ENCODE data around the gene ZFPM1. TPM values are rescaled to one million over a fixed set of nuclear protein-coding genes. Genes with fewer than 3 reads are reported as not detected.

The ZFPM1 gene
- total RNA-seq, 1 donor from 2014 or later = 0.52 TPM

- Histone ChIP-seq H3K27ac (ENCODE audit: low read depth, low read length) (no peak overlapping the region), H3K27me3 (ENCODE audit: control insufficient read depth in 3 of 3, insufficient read depth in 3 of 3, low read length in 3 of 3) (peaks cover 0 to 13% (median 4%) of the 10 kb centered on the region in 3 donors), H3K36me3 (ENCODE audit: control insufficient read depth in 3 of 3, insufficient read depth in 3 of 3, low read length in 3 of 3) (no peaks in the 10 kb centered on the region)
Measured at GRCh38 chr16:88495268-88495772, 42.2 kb downstream of the ZFPM1 start.

GRCh38 chr16:88497561-88498462 lies 44.7 kb downstream of the ZFPM1 start:
- H3K4me3 ChIP-seq (ENCODE audit: low read length in 3 of 3) = no peak overlapping the region
- no peaks in the 10 kb centered on the region for H3K9me3 ChIP-seq (ENCODE audit: control insufficient read depth in 3 of 3, low read length in 3 of 3)
- H3K27me3 ChIP-seq (ENCODE audit: control insufficient read depth in 3 of 3, insufficient read depth in 3 of 3, low read length in 3 of 3) = peaks cover 0 to 14% (median 4%) of the 10 kb centered on the region in 3 donors
- H3K4me1 ChIP-seq (ENCODE audit: control insufficient read depth in 3 of 3, insufficient read depth in 3 of 3, low read length in 3 of 3) = peaks cover 0 to 5% (median 0%) of the 10 kb centered on the region in 3 donors
- no peak overlapping the region for H3K27ac ChIP-seq (ENCODE audit: low read depth, low read length)
- no peak overlapping the region for H3K9ac ChIP-seq (ENCODE audit: low read depth in 1 of 3, low read length in 3 of 3)
- no peaks in the 10 kb centered on the region for H3K36me3 ChIP-seq (ENCODE audit: control insufficient read depth in 3 of 3, insufficient read depth in 3 of 3, low read length in 3 of 3)

More at GRCh38 chr16:88495268-88495772, 42.2 kb downstream of the ZFPM1 start:
- H3K4me1 ChIP-seq (ENCODE audit: control insufficient read depth in 3 of 3, insufficient read depth in 3 of 3, low read length in 3 of 3) = peaks cover 0 to 2% (median 0%) of the 10 kb centered on the region in 3 donors
- H3K9ac ChIP-seq (ENCODE audit: low read depth in 1 of 3, low read length in 3 of 3) = no peak overlapping the region
- H3K4me3 ChIP-seq (ENCODE audit: low read length in 3 of 3) = no peak overlapping the region
- no peaks in the 10 kb centered on the region for H3K9me3 ChIP-seq (ENCODE audit: control insufficient read depth in 3 of 3, low read length in 3 of 3)

- peaks cover 0 to 14% (median 4%) of the 10 kb centered on the region in 3 donors for H3K27me3 ChIP-seq (ENCODE audit: control insufficient read depth in 3 of 3, insufficient read depth in 3 of 3, low read length in 3 of 3)
- H3K36me3 ChIP-seq (ENCODE audit: control insufficient read depth in 3 of 3, insufficient read depth in 3 of 3, low read length in 3 of 3) = no peaks in the 10 kb centered on the region
- no peak overlapping the region for H3K9ac ChIP-seq (ENCODE audit: low read depth in 1 of 3, low read length in 3 of 3)
- H3K27ac ChIP-seq (ENCODE audit: low read depth, low read length) = no peak overlapping the region
- peaks cover 0 to 5% (median 0%) of the 10 kb centered on the region in 3 donors for H3K4me1 ChIP-seq (ENCODE audit: control insufficient read depth in 3 of 3, insufficient read depth in 3 of 3, low read length in 3 of 3)
- no peak overlapping the region for H3K4me3 ChIP-seq (ENCODE audit: low read length in 3 of 3)
- H3K9me3 ChIP-seq (ENCODE audit: control insufficient read depth in 3 of 3, low read length in 3 of 3) = no peaks in the 10 kb centered on the region
Measured at GRCh38 chr16:88498576-88499208, 45.6 kb downstream of the ZFPM1 start.

GRCh38 chr16:88499292-88499691 lies 46.2 kb downstream of the ZFPM1 start:
- Histone ChIP-seq H3K27ac (ENCODE audit: low read depth, low read length) (no peak overlapping the region), H3K9me3 (ENCODE audit: control insufficient read depth in 3 of 3, low read length in 3 of 3) (no peaks in the 10 kb centered on the region), H3K4me1 (ENCODE audit: control insufficient read depth in 3 of 3, insufficient read depth in 3 of 3, low read length in 3 of 3) (peaks cover 0 to 5% (median 0%) of the 10 kb centered on the region in 3 donors), H3K36me3 (ENCODE audit: control insufficient read depth in 3 of 3, insufficient read depth in 3 of 3, low read length in 3 of 3) (no peaks in the 10 kb centered on the region), H3K9ac (ENCODE audit: low read depth in 1 of 3, low read length in 3 of 3) (no peak overlapping the region), H3K27me3 (ENCODE audit: control insufficient read depth in 3 of 3, insufficient read depth in 3 of 3, low read length in 3 of 3) (peaks cover 0 to 14% (median 4%) of the 10 kb centered on the region in 3 donors), H3K4me3 (ENCODE audit: low read length in 3 of 3) (no peak overlapping the region)

- peaks cover 0 to 5% (median 0%) of the 10 kb centered on the region in 3 donors for H3K4me1 ChIP-seq (ENCODE audit: control insufficient read depth in 3 of 3, insufficient read depth in 3 of 3, low read length in 3 of 3)
- H3K4me3 ChIP-seq (ENCODE audit: low read length in 3 of 3) = no peak overlapping the region
- H3K27ac ChIP-seq (ENCODE audit: low read depth, low read length) = no peak overlapping the region
- peaks cover 0 to 14% (median 4%) of the 10 kb centered on the region in 3 donors for H3K27me3 ChIP-seq (ENCODE audit: control insufficient read depth in 3 of 3, insufficient read depth in 3 of 3, low read length in 3 of 3)
- H3K36me3 ChIP-seq (ENCODE audit: control insufficient read depth in 3 of 3, insufficient read depth in 3 of 3, low read length in 3 of 3) = no peaks in the 10 kb centered on the region
- H3K9me3 ChIP-seq (ENCODE audit: control insufficient read depth in 3 of 3, low read length in 3 of 3) = no peaks in the 10 kb centered on the region
- H3K9ac ChIP-seq (ENCODE audit: low read depth in 1 of 3, low read length in 3 of 3) = no peak overlapping the region
Measured at GRCh38 chr16:88499836-88500251, 46.8 kb downstream of the ZFPM1 start.

GRCh38 chr16:88500255-88500661 lies 47.2 kb downstream of the ZFPM1 start:
- Histone ChIP-seq H3K4me3 (ENCODE audit: low read length in 3 of 3) (no peak overlapping the region), H3K36me3 (ENCODE audit: control insufficient read depth in 3 of 3, insufficient read depth in 3 of 3, low read length in 3 of 3) (no peaks in the 10 kb centered on the region), H3K27me3 (ENCODE audit: control insufficient read depth in 3 of 3, insufficient read depth in 3 of 3, low read length in 3 of 3) (peaks cover 0 to 14% (median 4%) of the 10 kb centered on the region in 3 donors), H3K27ac (ENCODE audit: low read depth, low read length) (no peak overlapping the region), H3K9me3 (ENCODE audit: control insufficient read depth in 3 of 3, low read length in 3 of 3) (no peaks in the 10 kb centered on the region), H3K9ac (ENCODE audit: low read depth in 1 of 3, low read length in 3 of 3) (no peak overlapping the region), H3K4me1 (ENCODE audit: control insufficient read depth in 3 of 3, insufficient read depth in 3 of 3, low read length in 3 of 3) (peaks cover 0 to 5% (median 0%) of the 10 kb centered on the region in 3 donors)

GRCh38 chr16:88502371-88502770 lies 49.3 kb downstream of the ZFPM1 start:
- Histone ChIP-seq H3K9ac (ENCODE audit: low read depth in 1 of 3, low read length in 3 of 3) (no peak overlapping the region), H3K27me3 (ENCODE audit: control insufficient read depth in 3 of 3, insufficient read depth in 3 of 3, low read length in 3 of 3) (peaks cover 0 to 14% (median 4%) of the 10 kb centered on the region in 3 donors), H3K4me3 (ENCODE audit: low read length in 3 of 3) (no peak overlapping the region), H3K9me3 (ENCODE audit: control insufficient read depth in 3 of 3, low read length in 3 of 3) (no peaks in the 10 kb centered on the region), H3K4me1 (ENCODE audit: control insufficient read depth in 3 of 3, insufficient read depth in 3 of 3, low read length in 3 of 3) (peaks cover 0 to 5% (median 0%) of the 10 kb centered on the region in 3 donors), H3K27ac (ENCODE audit: low read depth, low read length) (no peak overlapping the region), H3K36me3 (ENCODE audit: control insufficient read depth in 3 of 3, insufficient read depth in 3 of 3, low read length in 3 of 3) (no peaks in the 10 kb centered on the region)

- H3K4me1 ChIP-seq (ENCODE audit: control insufficient read depth in 3 of 3, insufficient read depth in 3 of 3, low read length in 3 of 3) = peaks cover 0 to 5% (median 0%) of the 10 kb centered on the region in 3 donors
- H3K36me3 ChIP-seq (ENCODE audit: control insufficient read depth in 3 of 3, insufficient read depth in 3 of 3, low read length in 3 of 3) = no peaks in the 10 kb centered on the region
- peaks cover 0 to 14% (median 3%) of the 10 kb centered on the region in 3 donors for H3K27me3 ChIP-seq (ENCODE audit: control insufficient read depth in 3 of 3, insufficient read depth in 3 of 3, low read length in 3 of 3)
- no peak overlapping the region for H3K9ac ChIP-seq (ENCODE audit: low read depth in 1 of 3, low read length in 3 of 3)
- H3K4me3 ChIP-seq (ENCODE audit: low read length in 3 of 3) = no peak overlapping the region
- no peaks in the 10 kb centered on the region for H3K9me3 ChIP-seq (ENCODE audit: control insufficient read depth in 3 of 3, low read length in 3 of 3)
- H3K27ac ChIP-seq (ENCODE audit: low read depth, low read length) = no peak overlapping the region
Measured at GRCh38 chr16:88502776-88503280, 49.7 kb downstream of the ZFPM1 start.

- no peaks in the 10 kb centered on the region for H3K36me3 ChIP-seq (ENCODE audit: control insufficient read depth in 3 of 3, insufficient read depth in 3 of 3, low read length in 3 of 3)
- H3K4me3 ChIP-seq (ENCODE audit: low read length in 3 of 3) = no peak overlapping the region
- H3K9ac ChIP-seq (ENCODE audit: low read depth in 1 of 3, low read length in 3 of 3) = no peak overlapping the region
- no peak overlapping the region for H3K27ac ChIP-seq (ENCODE audit: low read depth, low read length)
- peaks cover 0 to 5% (median 0%) of the 10 kb centered on the region in 3 donors for H3K4me1 ChIP-seq (ENCODE audit: control insufficient read depth in 3 of 3, insufficient read depth in 3 of 3, low read length in 3 of 3)
- H3K27me3 ChIP-seq (ENCODE audit: control insufficient read depth in 3 of 3, insufficient read depth in 3 of 3, low read length in 3 of 3) = peaks cover 0 to 13% (median 0%) of the 10 kb centered on the region in 3 donors
- H3K9me3 ChIP-seq (ENCODE audit: control insufficient read depth in 3 of 3, low read length in 3 of 3) = no peaks in the 10 kb centered on the region
Measured at GRCh38 chr16:88503374-88503770, 50.3 kb downstream of the ZFPM1 start.
